DMS114 treated with DMSO at 0.1 percent for 48 hours (cell line): ENCODE data around the gene NKX1-1.
"Not testable (repeated sequence)": the region's sequence is repeated elsewhere in the genome, so short reads cannot be mapped to it uniquely, and the experiment has no call there.

Source experiments
- DNase-seq: peaks from one replicate; lab custom pipeline; 2025; ENCODE audit not compliant: unreplicated experiment; lab: John Stamatoyannopoulos, UW

The NKX1-1 gene

GRCh38 chr4:1393866-1394265 is 12.4 kb downstream of the NKX1-1 start:
- no peak for DNase-seq

GRCh38 chr4:1393363-1393762 is 12.9 kb downstream of the NKX1-1 start:
- DNase-seq, result not testable (repeated sequence)

GRCh38 chr4:1385373-1386340 is 20.6 kb downstream of the NKX1-1 start:
- no peak for DNase-seq

DNA sequence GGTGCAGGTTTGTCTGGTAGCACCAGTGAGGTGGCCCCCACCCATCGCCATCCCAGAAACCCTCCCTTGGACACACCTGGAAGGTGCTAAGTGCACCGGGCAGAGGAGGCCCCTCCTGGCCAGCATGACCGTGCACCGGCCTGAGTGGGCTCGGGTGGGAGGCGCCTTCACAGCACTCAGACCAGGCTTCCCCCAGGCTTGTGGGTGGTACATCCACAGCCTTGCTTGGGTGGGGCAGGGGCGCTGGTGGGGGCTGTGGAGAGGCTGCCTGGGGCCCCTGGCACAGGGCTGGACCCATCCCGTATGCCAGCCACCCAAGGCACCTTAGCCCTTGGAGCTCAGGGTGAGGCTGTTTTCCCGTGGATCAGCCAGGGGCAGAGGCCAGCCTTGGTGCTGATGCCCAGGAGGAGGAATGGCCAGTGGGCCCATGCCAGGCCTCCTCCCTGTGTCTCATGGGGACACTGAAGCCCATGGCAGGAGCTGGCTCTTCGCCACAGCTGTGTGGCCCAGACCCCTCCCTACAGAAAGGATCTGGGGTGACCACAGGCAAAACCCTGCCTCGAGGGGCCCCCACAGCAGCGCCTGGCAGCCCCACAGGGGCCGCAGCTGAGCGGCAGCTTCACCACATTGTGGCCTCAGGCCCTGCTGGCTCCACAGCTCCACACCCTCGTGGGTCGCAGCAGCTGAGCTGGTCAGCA is 21.4 kb downstream of the NKX1-1 start:
- no peak for DNase-seq

DNA sequence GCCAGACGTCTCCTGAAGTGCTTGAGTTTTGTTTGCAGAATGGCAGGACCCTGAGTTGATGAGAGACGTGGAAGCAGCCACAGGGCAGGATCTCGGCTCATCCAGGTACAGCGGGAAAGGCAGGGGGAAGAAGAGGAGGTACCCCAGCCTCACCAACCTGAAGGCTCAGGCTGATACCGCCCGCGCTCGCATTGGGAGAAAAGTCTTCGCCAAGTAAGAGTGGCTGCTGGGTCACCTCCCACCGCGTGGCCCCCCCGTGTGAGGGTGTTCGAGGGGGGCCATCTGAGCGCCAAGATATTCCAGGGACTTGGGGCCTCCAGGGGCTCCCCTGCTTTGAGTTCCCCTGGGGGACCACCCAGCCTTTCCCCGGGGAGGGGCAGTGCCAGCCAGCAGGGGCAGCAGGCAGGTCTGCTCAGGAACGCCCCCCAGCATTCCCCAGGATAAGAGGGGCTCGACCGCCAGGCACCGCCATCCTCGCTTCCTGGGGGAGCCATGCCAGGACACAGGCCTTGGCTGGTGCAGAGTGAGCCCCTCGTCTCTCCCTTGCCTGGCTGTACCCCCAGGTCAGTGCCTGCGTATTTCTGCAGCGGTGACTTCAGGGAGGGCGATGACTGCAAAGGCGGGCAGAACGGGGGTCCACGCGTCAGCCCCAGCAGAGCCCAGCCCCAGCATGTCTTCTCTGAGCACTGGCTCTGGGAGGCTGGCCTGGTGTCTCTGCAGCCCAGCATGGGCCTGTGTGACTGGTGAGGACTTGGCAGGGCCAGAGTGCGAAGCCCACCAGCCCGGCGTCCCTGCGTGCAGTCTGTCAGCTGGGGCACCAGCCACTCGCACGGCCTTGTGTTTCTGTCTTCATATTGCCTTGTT is 22.3 kb downstream of the NKX1-1 start:
- no peak for DNase-seq

- DNase-seq, result no peak
Observed at GRCh38 chr4:1382776-1383727, 23.2 kb downstream of the NKX1-1 start.

- no peak for DNase-seq
Observed at GRCh38 chr4:1381944-1382541, 24.2 kb downstream of the NKX1-1 start.

DNA sequence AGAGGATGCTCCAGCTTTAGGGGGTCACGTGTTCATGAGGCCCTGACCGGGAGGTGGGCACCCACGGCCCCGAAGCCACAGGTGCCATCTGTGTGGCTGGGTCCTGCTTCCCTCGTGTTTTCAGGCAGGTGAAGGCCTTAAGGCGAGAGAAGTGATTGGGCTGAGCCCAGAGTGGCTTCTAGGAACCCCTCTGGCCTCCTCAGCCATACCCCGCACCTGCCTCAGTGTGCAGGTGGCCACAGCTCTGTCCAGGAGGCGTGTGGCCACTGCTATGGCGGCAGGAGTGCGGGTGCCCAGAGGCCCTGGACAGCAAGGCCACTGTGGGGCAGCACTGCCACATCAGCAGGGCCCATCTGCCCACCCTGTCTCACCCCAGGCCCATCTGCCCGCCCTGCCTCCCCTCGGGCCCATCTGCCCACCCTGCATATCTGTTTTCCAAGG is 25.0 kb downstream of the NKX1-1 start:
- DNase-seq, result no peak

- DNase-seq, result no peak
Observed at GRCh38 chr4:1380368-1381151, 25.7 kb downstream of the NKX1-1 start.

DNA sequence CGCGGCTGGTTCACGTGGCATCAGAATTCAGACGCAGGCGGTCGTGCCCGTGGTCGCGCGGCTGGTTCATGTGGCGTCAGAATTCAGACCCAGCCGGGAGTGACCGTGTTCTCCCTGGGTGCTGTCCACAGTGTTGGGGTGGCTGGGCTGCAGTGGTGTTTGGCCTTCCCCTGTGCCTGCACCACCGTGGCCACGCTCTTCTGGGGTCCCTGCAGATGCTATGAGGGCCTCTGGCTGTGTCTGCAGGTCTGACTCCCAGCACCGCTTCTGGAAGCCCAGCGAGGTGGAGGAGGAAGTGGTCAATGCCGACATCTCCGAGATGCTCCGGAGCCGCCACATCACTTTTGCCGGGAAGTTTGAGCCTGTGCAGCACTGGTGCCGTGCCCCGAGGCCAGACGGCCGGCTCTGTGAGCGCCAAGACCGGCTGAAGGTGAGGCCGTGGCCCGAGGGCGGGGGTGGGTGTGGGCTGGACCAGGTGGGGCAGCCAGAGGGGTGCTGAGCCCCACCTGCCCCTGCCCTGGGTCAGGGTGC is 26.4 kb downstream of the NKX1-1 start:
- no peak for DNase-seq

DNA sequence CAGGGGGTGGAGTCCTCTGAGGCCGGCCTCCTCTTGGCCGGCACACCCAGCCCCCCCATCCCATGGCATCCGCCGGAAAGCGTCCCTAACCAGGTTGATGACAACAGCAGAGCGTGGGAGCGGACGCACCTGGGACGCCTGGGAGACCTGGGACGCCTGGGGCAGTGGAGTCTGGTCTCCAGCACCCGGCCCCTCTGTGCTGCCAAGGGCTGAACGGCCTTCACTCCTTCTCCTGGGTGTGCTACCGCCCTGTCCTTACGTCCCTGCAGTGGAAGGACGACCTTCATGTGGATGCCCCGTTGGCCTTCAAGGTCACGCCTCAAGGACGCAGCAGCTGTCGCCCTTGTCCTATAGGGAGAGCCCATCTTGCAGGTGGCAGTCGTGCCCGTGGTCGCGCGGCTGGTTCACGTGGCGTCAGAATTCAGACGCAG is 26.9 kb downstream of the NKX1-1 start:
- DNase-seq, result no peak

- DNase-seq, result no peak
Observed at GRCh38 chr4:1378559-1379231, 27.5 kb downstream of the NKX1-1 start.

- no peak for DNase-seq
Observed at GRCh38 chr4:1377606-1378261, 28.5 kb downstream of the NKX1-1 start.

DNA sequence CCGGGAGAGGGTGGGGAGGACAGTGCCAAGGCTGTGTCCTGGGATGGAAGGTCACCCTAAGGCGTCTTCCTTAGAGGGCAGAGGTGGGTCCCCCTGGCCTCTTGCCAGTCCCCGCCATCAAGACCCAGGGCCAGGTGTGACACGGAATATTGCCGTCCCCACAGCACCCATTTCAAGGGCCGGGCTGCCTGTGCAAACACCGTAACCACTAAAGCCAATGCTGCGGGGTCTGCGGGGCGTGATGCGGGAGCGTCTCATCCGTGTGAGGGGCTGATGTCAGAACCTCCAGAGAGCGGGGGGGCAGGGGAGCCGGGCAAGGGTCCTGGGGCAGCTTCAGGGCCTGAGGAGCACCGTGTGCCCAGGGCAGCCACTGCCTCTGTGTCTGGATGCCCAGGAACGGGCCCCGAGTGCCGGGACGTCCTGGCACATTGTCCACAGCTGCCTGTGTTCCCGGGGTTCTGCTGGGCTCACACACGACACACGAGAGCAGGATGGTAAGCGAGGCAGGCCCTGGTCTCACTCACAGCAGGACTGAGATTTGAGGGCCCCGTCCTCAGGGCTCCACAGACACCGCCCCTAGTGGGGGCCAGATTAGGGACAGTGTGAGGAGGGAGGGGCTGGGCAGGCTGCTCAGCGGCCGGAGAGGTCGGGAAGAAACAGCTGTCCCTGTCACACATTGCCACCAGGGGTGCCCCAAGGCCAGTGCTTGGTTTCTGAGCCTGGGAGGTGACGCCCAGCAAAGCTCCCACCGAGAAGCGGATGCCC is 29.2 kb downstream of the NKX1-1 start:
- DNase-seq, result no peak

GRCh38 chr4:1376391-1376840 is 29.8 kb downstream of the NKX1-1 start:
- DNase-seq, result no peak

DNA sequence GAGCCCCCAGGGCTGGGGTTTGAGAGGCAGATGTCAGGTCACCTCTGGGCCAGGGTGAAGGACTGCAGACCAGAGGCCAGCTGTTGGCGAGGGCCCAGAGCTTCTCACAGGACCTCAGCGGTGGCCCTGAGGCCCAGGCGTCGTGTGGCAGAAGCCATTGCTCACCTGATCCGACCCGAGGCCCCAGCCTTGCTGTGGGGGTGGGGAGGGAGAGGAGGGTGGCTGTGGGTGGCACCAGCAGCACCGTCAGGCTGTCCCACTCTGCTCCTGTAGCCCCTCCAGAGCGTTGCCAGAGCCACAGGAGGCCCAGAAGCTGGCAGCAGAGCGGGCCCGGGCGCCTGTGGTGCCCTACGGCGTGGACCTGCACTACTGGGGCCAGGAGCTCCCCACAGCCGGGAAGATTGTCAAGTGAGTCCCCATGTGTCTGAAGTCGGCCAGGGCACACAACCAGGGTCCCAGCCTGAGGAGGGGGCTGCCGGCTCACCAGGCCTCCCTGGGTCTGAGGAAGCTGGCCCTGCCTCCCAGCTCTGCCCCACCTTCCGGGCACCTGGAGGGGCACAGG is 30.4 kb downstream of the NKX1-1 start:
- no peak for DNase-seq
